ENCODE data around the gene C16orf74.

C16orf74 gene

DNA sequence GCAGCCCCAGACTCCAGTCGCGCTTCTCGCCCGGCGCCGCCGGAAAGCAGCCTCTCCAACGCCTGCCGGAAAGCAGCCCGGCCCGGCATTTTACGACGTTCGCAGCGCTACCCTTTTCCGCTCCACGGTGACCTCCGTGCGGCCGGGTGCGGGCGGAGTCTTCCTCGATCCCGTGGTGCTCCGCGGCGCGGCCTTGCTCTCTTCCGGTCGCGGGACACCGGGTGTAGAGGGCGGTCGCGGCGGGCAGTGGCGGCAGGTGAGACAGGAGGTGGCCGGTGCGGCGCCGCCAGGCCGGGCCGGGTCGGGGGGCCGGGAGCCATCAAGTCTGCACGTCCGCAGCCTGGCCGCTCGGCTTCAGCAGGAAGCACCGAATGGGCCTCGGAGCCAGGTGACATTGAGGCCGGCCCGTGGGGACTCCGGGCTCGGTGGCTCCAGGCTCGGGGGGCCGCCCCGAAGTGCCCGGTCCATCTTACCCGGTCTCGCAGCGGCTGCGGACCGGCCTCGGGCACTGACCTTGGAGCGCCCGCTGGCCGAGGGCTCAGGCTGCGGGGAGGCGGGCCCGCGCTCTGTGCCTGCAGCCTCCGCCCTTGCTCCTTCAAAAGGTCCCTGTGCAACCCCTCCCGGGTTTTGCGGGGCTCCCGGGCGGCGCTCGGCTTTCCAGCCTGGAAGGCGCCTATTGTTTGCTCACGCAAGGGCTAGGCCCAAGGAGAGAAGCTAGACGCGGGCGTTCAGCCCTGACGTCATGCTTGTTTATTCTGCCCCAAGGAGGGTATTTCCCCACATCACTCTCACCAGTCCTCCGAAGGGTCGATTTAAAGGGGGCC lies 48.8 kb upstream of the C16orf74 start, which contains the start of the genes COX4I1 and EMC8:
Gene COX4I1 (plus strand): TSS at position 199 of the 824 bp plus-strand sequence. CDS start 1,511 bp downstream, outside the sequence.
Gene EMC8 (minus strand): TSS at position 48 of the 824 bp plus-strand sequence. CDS start 249 bp downstream, outside the sequence.
- TF ChIP-seq SNAI2 (CRISPR knock-in tag; IDR thresholded peaks at IDR 0.05) (no peak), BACH2 (CRISPR knock-in tag; IDR thresholded peaks at IDR 0.05; ENCODE audit: borderline replicate concordance) (no peak), ZC3H10 (CRISPR knock-in tag; IDR thresholded peaks at IDR 0.05) (no peak), CREB5 (CRISPR knock-in tag; IDR thresholded peaks at IDR 0.05; ENCODE audit: low read depth) (no peak), ZNF565 (CRISPR knock-in tag; conservative IDR thresholded peaks at IDR 0.05; ENCODE audit: low read depth) (no peak)
- TF ChIP-seq, protein P1, sequence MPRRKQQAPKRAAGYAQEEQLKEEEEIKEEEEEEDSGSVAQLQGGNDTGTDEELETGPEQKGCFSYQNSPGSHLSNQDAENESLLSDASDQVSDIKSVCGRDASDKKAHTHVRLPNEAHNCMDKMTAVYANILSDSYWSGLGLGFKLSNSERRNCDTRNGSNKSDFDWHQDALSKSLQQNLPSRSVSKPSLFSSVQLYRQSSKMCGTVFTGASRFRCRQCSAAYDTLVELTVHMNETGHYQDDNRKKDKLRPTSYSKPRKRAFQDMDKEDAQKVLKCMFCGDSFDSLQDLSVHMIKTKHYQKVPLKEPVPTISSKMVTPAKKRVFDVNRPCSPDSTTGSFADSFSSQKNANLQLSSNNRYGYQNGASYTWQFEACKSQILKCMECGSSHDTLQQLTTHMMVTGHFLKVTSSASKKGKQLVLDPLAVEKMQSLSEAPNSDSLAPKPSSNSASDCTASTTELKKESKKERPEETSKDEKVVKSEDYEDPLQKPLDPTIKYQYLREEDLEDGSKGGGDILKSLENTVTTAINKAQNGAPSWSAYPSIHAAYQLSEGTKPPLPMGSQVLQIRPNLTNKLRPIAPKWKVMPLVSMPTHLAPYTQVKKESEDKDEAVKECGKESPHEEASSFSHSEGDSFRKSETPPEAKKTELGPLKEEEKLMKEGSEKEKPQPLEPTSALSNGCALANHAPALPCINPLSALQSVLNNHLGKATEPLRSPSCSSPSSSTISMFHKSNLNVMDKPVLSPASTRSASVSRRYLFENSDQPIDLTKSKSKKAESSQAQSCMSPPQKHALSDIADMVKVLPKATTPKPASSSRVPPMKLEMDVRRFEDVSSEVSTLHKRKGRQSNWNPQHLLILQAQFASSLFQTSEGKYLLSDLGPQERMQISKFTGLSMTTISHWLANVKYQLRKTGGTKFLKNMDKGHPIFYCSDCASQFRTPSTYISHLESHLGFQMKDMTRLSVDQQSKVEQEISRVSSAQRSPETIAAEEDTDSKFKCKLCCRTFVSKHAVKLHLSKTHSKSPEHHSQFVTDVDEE (CRISPR knock-in tag; IDR thresholded peaks at IDR 0.05): no peak

DNA sequence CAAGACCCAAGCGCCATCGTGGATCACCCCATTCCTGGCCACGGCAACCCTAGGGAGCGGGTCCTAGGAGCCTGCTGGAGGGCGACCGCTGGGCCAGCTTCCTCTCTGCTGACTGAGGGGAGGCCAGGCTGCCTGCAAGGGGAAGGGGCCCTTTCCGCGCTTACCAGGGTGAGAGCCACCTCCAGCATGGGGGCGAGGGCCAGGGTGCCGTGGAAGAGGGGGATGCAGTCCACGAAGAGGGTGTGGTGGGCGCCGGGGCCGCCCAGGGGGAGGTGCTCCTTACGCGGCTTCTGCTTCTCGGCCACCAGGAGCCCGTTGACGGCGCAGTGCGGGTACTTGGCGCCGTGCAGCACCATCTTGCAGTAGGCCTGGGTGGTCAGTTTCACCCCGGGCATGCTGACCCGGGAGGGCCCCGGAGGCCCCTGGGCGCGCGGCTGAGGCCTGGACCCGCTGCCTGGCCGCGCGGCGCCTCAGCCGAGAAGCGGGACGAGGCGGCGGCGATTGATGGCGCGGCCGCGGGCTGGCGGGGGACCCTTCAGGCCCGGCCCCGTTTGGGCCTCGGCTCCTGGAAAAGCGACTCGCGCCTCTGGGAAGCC lies 48.1 kb upstream of the C16orf74 start:
- ATAC-seq: peak; percentile 66

More for the DNA sequence above, 48.8 kb upstream of the C16orf74 start, which contains the start of the genes COX4I1 and EMC8:
- ATAC-seq: peak; percentile 94

DNA sequence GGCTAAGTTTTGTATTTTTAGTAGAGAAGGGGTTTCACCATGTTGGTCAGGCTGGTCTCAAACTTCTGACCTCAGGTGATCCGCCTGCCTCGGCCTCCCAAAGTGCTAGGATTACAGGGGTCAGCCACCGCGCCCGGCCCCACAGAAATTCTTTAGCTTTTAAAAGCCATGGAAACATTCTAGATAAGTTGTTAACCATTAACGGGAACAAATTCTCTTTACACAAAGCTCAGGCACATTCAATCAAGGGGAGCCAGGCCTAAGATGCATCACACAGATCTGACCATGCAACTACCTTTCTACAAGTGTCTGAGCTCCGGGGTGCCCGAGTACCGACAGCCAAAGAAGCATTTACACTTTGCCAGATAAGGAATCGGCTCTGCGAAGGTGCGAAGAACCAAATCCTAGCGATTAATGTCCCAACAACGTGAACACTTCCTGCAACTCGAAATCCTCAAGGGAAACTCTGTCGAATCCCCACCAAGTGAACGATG lies 47.4 kb upstream of the C16orf74 start:
- no peak for ATAC-seq

More for the DNA sequence above, 48.1 kb upstream of the C16orf74 start:
- no peak for TF ChIP-seq GLIS3 (CRISPR knock-in tag; IDR thresholded peaks at IDR 0.05)
- TF ChIP-seq ZC3H10 (CRISPR knock-in tag; IDR thresholded peaks at IDR 0.05): no peak
- TF ChIP-seq ARNTL (CRISPR knock-in tag; IDR thresholded peaks at IDR 0.05; ENCODE audit: borderline replicate concordance, low read depth): no peak
- no peak for TF ChIP-seq ZFP30 (CRISPR knock-in tag; IDR thresholded peaks at IDR 0.05)
- no peak for TF ChIP-seq CSDC2 (CRISPR knock-in tag; IDR thresholded peaks at IDR 0.05)
- no peak for TF ChIP-seq SNAI2 (CRISPR knock-in tag; IDR thresholded peaks at IDR 0.05)
- TF ChIP-seq CREB5 (CRISPR knock-in tag; IDR thresholded peaks at IDR 0.05; ENCODE audit: low read depth): no peak
- no peak for TF ChIP-seq OSR1 (CRISPR knock-in tag; IDR thresholded peaks at IDR 0.05)
- no peak for TF ChIP-seq PPARA (CRISPR knock-in tag; IDR thresholded peaks at IDR 0.05; ENCODE audit: borderline replicate concordance)

More for the DNA sequence above, 47.4 kb upstream of the C16orf74 start:
- TF ChIP-seq TCF4 (CRISPR knock-in tag; IDR thresholded peaks at IDR 0.05; ENCODE audit: borderline replicate concordance): no peak
- TF ChIP-seq ZNF565 (CRISPR knock-in tag; conservative IDR thresholded peaks at IDR 0.05; ENCODE audit: low read depth): no peak
- TF ChIP-seq, protein P1 (CRISPR knock-in tag; IDR thresholded peaks at IDR 0.05): no peak
- no peak for TF ChIP-seq ESRRG (CRISPR knock-in tag; IDR thresholded peaks at IDR 0.05)
- no peak for TF ChIP-seq TOX (CRISPR knock-in tag; IDR thresholded peaks at IDR 0.05; ENCODE audit: borderline replicate concordance)
- TF ChIP-seq PPARA (CRISPR knock-in tag; IDR thresholded peaks at IDR 0.05; ENCODE audit: borderline replicate concordance): no peak
- TF ChIP-seq ARNTL (CRISPR knock-in tag; IDR thresholded peaks at IDR 0.05; ENCODE audit: borderline replicate concordance, low read depth): no peak
- TF ChIP-seq ZFP3 (CRISPR knock-in tag; IDR thresholded peaks at IDR 0.05): no peak
- no peak for TF ChIP-seq CSRNP3 (CRISPR knock-in tag; IDR thresholded peaks at IDR 0.05)
- no peak for TF ChIP-seq BACH2 (CRISPR knock-in tag; IDR thresholded peaks at IDR 0.05; ENCODE audit: borderline replicate concordance)
- no peak for TF ChIP-seq SNAI2 (CRISPR knock-in tag; IDR thresholded peaks at IDR 0.05)
- TF ChIP-seq CREB5 (CRISPR knock-in tag; IDR thresholded peaks at IDR 0.05; ENCODE audit: low read depth): no peak
- no peak for TF ChIP-seq ZNF70 (CRISPR knock-in tag; IDR thresholded peaks at IDR 0.05)
- TF ChIP-seq GLIS3 (CRISPR knock-in tag; IDR thresholded peaks at IDR 0.05): no peak
- no peak for TF ChIP-seq OSR1 (CRISPR knock-in tag; IDR thresholded peaks at IDR 0.05)
